Measurements from ENCODE around the gene TACC3. TPM values are rescaled to one million over a fixed set of nuclear protein-coding genes. Genes with fewer than 3 reads are reported as not detected.
"Not testable (repeated sequence)": the region's sequence is repeated elsewhere in the genome, so short reads cannot be mapped to it uniquely, and the experiment has no call there.

Gene TACC3
- total RNA-seq, 4 donors from 2014 or later = 8.6 to 15.0 (median 11.9) TPM

DNA sequence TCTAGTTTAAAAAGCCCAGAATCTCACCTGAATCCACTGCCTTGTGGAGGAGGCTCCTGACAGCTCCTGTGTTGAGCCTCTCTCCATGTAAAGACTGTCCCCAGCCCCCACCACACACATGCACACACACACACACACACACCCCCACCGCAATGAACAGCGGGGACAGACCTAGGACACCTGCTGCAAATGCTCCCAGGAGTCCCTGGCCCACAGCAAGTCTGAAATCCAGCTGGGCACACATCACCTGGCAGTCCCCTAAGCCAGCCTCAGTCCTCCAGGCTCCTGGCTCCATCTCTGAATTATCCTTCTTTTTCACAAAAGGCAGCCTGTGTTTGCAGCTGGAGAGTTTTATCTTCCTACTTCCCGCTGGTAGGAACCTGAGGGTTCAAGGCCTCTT lies 30.6 kb upstream of the TACC3 start:
- WGBS, 2 donors = 96 to 97% methylated on average over 3 of the region's 3 CpGs
- no peak overlapping the region for H3K27ac ChIP-seq
- H3K4me3 ChIP-seq = no peak overlapping the region
- H3K36me3 ChIP-seq = peaks cover 0 to 55% (median 4%) of the 10 kb centered on the region in 3 donors
- no peaks in the 10 kb centered on the region for H3K27me3 ChIP-seq
- TF ChIP-seq POLR2A (IDR thresholded peaks at IDR 0.05) (no peak), EP300 (IDR thresholded peaks at IDR 0.05) (no peak)
- TF ChIP-seq, protein P1, sequence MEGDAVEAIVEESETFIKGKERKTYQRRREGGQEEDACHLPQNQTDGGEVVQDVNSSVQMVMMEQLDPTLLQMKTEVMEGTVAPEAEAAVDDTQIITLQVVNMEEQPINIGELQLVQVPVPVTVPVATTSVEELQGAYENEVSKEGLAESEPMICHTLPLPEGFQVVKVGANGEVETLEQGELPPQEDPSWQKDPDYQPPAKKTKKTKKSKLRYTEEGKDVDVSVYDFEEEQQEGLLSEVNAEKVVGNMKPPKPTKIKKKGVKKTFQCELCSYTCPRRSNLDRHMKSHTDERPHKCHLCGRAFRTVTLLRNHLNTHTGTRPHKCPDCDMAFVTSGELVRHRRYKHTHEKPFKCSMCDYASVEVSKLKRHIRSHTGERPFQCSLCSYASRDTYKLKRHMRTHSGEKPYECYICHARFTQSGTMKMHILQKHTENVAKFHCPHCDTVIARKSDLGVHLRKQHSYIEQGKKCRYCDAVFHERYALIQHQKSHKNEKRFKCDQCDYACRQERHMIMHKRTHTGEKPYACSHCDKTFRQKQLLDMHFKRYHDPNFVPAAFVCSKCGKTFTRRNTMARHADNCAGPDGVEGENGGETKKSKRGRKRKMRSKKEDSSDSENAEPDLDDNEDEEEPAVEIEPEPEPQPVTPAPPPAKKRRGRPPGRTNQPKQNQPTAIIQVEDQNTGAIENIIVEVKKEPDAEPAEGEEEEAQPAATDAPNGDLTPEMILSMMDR (IDR thresholded peaks at IDR 0.05) = no peak
- H3K4me1 ChIP-seq = no peaks in the 10 kb centered on the region
- H3K9me3 ChIP-seq = no peaks in the 10 kb centered on the region
- DNase-seq (ENCODE audit: low spot score in 2 of 2) = no peak

DNA sequence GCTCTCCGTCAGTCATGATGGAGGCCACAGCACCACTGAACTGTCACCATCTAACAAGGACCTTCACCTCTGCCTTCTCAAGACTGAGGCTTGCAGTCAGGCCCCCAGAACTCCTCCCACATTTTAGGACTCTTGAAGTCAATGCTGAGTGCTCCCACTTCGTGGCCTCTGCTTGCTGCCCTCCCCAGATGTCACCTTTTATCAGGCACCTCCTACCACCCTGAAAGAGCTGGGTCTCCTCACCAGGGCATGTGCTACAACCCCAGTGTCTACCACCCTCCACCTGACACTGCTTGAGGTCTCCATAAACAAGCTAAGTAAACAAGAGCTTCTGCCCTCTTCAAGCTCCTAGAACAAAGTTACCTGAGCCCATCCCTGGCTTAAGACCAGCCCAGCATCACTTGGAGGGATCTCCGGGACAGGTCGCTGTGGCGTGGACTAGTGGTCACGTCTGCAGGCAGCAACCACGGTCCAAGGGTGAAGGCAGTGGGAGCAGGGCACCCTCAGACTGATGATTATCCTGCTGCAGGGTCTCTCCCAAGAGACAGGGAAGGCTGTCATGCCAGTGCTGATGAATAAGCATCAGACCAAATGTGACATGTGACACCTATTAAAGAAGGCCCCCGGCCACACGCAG lies 29.5 kb upstream of the TACC3 start:
- Histone ChIP-seq H3K9me3 (no peaks in the 10 kb centered on the region), H3K4me3 (no peak overlapping the region), H3K27ac (no peak overlapping the region), H3K36me3 (peaks cover 0 to 66% (median 4%) of the 10 kb centered on the region in 3 donors), H3K4me1 (no peaks in the 10 kb centered on the region), H3K27me3 (no peaks in the 10 kb centered on the region)
- 90 to 92% methylated on average over 7 to 9 of the region's 9 CpGs for WGBS, 2 donors
- DNase-seq (ENCODE audit: low spot score in 2 of 2) = no peak
- TF ChIP-seq, protein P1 (IDR thresholded peaks at IDR 0.05) = no peak
- TF ChIP-seq POLR2A (IDR thresholded peaks at IDR 0.05) = no peak
- no peak for TF ChIP-seq EP300 (IDR thresholded peaks at IDR 0.05)

DNA sequence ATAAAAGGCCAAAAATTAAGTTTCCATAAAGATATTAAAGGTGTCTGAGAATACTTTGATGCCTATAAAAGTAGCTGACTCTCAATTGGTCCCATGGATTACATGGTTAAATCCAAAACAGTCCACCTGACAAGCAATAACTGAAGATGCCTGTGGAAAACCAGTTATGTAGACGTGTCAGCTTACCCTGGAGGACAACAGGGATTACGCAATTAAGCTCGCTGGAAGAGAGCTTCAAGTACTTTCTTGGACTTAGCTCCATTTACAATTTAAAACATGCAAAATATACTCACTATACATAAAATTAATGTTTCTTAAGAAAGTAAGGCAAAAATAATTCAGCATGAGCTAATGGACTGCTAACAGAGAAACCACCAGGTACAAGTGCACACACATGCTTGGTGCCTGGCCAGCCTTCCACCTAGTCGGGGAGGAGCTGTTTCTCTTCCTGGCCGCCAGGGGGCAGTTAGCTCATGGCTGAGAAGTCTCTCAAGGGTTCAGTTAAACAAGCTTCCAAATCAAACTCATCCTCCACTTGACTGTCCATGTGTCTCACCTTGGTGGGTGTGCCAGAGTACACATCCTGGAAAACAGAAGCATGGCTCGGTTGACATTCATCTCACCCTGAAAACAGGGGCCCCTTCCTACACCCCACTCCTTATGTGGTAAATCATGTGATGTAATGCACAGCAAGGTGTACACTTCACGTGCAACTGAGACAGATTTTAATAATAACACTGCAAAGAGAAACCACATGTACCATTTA lies 28.0 kb upstream of the TACC3 start:
- H3K27ac ChIP-seq = no peak overlapping the region
- TF ChIP-seq, protein P1 (IDR thresholded peaks at IDR 0.05) = peak; percentile 77 to 85 (median 83)
- no peak for TF ChIP-seq EP300 (IDR thresholded peaks at IDR 0.05)
- no peaks in the 10 kb centered on the region for H3K4me1 ChIP-seq
- H3K9me3 ChIP-seq = no peaks in the 10 kb centered on the region
- no peak overlapping the region for H3K4me3 ChIP-seq
- H3K27me3 ChIP-seq = no peaks in the 10 kb centered on the region
- peaks cover 0 to 80% (median 4%) of the 10 kb centered on the region in 3 donors for H3K36me3 ChIP-seq
- WGBS, 2 donors = 42 to 50% methylated on average over 7 of the region's 7 CpGs
- DNase-seq (ENCODE audit: low spot score in 2 of 2) = peak in 1 of 2 donors; percentile 41

DNA sequence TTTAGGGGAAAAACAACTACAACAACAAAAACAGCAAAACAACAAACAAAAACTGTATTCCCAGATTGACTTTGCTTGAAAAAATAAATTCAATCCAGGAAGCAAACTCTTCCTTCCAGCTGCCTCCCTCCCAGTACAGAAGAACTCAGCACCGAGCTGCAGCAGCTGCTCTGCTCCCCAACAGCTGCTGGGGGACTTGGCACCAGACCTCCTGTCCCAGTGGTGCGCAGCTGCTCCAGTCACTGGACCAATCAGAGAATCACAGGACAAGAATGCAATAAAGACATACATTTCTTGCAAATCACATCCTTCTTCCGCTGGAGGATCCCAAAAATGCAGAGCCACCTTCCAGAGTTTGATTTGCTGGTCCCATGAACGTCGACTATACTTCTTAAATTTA lies 25.4 kb upstream of the TACC3 start:
- no peak for DNase-seq (ENCODE audit: low spot score in 2 of 2)
- 72 to 73% methylated on average over 5 of the region's 5 CpGs for WGBS, 2 donors
- TF ChIP-seq, protein P1 (IDR thresholded peaks at IDR 0.05) = no peak
- no peak for TF ChIP-seq EP300 (IDR thresholded peaks at IDR 0.05)
- no peak for TF ChIP-seq POLR2A (IDR thresholded peaks at IDR 0.05)
- no peak overlapping the region for H3K4me3 ChIP-seq
- peaks cover 0 to 97% (median 4%) of the 10 kb centered on the region in 3 donors for H3K36me3 ChIP-seq
- H3K9me3 ChIP-seq = no peaks in the 10 kb centered on the region
- no peaks in the 10 kb centered on the region for H3K4me1 ChIP-seq
- no peak overlapping the region for H3K27ac ChIP-seq
- H3K27me3 ChIP-seq = no peaks in the 10 kb centered on the region

DNA sequence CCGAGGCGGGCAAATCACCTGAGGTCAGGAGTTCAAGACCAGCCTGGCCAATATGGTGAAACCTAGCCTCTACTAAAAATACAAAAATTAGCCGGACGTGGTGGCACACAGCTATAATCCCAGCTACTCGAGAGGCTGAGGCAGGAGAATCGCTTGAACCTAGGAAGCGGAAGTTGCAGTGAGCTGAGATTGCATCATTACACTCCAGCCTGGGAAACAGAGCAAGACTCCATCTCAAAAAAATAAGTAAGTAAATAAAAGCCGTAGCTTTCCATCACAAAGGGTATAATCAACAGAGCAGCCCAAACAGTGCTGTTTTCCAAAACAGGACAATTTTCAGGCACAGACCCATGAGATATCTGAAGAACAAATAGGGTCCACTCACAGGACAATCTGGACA lies 19.6 kb upstream of the TACC3 start:
- WGBS, 2 donors = 88 to 93% methylated on average over 8 of the region's 8 CpGs
- not testable (repeated sequence) for H3K27me3 ChIP-seq; H3K9me3 ChIP-seq; H3K27ac ChIP-seq; DNase-seq (ENCODE audit: low spot score in 2 of 2); H3K4me3 ChIP-seq
- H3K36me3 ChIP-seq = peaks cover 0 to 79% (median 9%) of the 10 kb centered on the region in 3 donors
- peaks cover 0 to 12% (median 0%) of the 10 kb centered on the region in 4 donors for H3K4me1 ChIP-seq
